Measurements from ENCODE around the gene PAQR5.

The PAQR5 gene

DNA sequence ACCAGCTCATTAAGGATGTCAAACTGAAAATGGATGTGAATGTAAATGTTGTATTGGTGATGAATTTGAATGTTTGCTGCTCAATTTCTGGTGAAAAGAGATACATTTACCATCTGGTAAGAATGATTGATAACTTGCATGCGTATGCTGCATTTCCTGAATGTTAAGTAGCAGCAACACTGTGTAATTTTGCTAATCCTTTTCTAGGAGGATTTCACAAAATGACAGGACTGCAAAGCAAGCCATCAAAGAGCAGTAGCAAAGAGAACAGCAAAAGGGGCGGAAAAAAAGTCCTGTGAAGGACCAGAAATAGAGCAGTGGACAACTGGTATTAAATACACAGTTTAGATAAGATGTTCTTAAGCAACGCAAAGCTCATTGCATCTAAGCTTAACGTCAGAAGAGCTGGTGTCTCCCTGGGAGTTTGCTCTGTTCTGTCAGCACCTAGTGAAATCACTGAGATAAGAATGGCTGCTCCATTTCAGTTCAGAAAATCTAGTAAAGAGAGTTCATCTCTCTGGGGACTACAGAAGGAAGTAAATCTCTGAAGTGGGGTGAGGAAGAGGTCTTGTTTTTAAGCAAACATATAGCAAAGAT, 23.5 kb upstream of the PAQR5 start:
- TF ChIP-seq CREB1 (IDR thresholded peaks at IDR 0.05; ENCODE audit: low read depth) (no peak), NFIC (IDR thresholded peaks at IDR 0.05) (no peak), TCF12 (IDR thresholded peaks at IDR 0.05; ENCODE audit: low read depth) (no peak), MAX (IDR thresholded peaks at IDR 0.05) (no peak), TAF1 (IDR thresholded peaks at IDR 0.05; ENCODE audit: low read depth) (no peak), YY1 (IDR thresholded peaks at IDR 0.05; ENCODE audit: low read depth) (no peak), FOXM1 (IDR thresholded peaks at IDR 0.05; ENCODE audit: borderline replicate concordance, low read depth) (no peak), TEAD4 (IDR thresholded peaks at IDR 0.05) (no peak), USF1 (IDR thresholded peaks at IDR 0.05) (no peak), RAD21 (IDR thresholded peaks at IDR 0.05; ENCODE audit: low read depth) (no peak), CEBPB (IDR thresholded peaks at IDR 0.05) (no peak)

DNA sequence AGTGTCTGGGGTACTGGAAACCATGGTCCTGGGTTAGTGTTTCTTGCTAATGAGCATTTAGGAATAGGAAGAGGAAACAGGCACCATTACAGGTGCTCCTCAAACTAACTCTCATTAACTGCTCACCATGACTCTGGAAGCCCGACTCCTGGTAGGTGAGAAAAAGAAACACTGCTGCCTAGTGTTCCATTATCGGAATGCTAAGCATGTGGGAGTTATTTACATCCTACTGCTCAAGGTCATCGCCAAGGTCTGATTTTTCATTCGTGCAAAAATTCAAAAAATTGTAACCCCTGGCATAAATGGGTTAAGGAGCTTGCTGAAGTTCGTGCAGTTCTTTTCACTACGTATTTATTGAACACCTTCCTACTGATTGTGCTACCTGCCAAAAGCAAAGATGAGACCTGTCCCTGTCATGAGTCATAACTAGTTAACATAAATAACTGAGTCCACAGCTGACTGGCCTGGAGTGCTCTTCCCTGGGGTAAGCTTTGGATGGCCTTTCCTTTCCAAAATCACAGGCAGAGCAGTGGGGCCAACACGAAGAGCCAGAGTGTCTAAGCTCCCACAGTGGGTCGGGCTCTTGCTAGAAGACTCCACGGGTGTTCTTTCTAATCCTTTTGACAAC, 22.7 kb upstream of the PAQR5 start:
- TF ChIP-seq NFIC (IDR thresholded peaks at IDR 0.05) (no peak), MAX (IDR thresholded peaks at IDR 0.05) (no peak), REST (IDR thresholded peaks at IDR 0.05; ENCODE audit: low read depth) (no peak), RAD21 (IDR thresholded peaks at IDR 0.05; ENCODE audit: low read depth) (no peak), YY1 (IDR thresholded peaks at IDR 0.05; ENCODE audit: low read depth) (no peak), USF1 (IDR thresholded peaks at IDR 0.05) (no peak), TCF12 (IDR thresholded peaks at IDR 0.05; ENCODE audit: low read depth) (no peak), EGR1 (IDR thresholded peaks at IDR 0.05) (no peak), CEBPB (IDR thresholded peaks at IDR 0.05) (no peak), EP300 (IDR thresholded peaks at IDR 0.05; ENCODE audit: borderline replicate concordance) (no peak), FOXM1 (IDR thresholded peaks at IDR 0.05; ENCODE audit: borderline replicate concordance, low read depth) (no peak), TAF1 (IDR thresholded peaks at IDR 0.05; ENCODE audit: low read depth) (no peak), ZBTB7A (IDR thresholded peaks at IDR 0.05; ENCODE audit: low read depth) (no peak)

- TF ChIP-seq MAX (IDR thresholded peaks at IDR 0.05) (no peak), ZBTB7A (IDR thresholded peaks at IDR 0.05; ENCODE audit: low read depth) (no peak), CEBPB (IDR thresholded peaks at IDR 0.05) (no peak), CREB1 (IDR thresholded peaks at IDR 0.05; ENCODE audit: low read depth) (no peak), TCF12 (IDR thresholded peaks at IDR 0.05; ENCODE audit: low read depth) (no peak), TAF1 (IDR thresholded peaks at IDR 0.05; ENCODE audit: low read depth) (no peak), YY1 (IDR thresholded peaks at IDR 0.05; ENCODE audit: low read depth) (no peak), TEAD4 (IDR thresholded peaks at IDR 0.05) (no peak), RAD21 (IDR thresholded peaks at IDR 0.05; ENCODE audit: low read depth) (no peak)
Measured at GRCh38 chr15:69277316-69277715, 21.4 kb upstream of the PAQR5 start.

GRCh38 chr15:69279636-69280035, 19.1 kb upstream of the PAQR5 start:
- TF ChIP-seq EP300 (IDR thresholded peaks at IDR 0.05; ENCODE audit: borderline replicate concordance), result no peak
- TF ChIP-seq TCF12 (IDR thresholded peaks at IDR 0.05; ENCODE audit: low read depth), result no peak
- no peak for TF ChIP-seq RAD21 (IDR thresholded peaks at IDR 0.05; ENCODE audit: low read depth)
- TF ChIP-seq CEBPB (IDR thresholded peaks at IDR 0.05), result no peak
- TF ChIP-seq YY1 (IDR thresholded peaks at IDR 0.05; ENCODE audit: low read depth), result no peak
- no peak for TF ChIP-seq TAF1 (IDR thresholded peaks at IDR 0.05; ENCODE audit: low read depth)
- TF ChIP-seq FOXM1 (IDR thresholded peaks at IDR 0.05; ENCODE audit: borderline replicate concordance, low read depth), result no peak
- no peak for TF ChIP-seq USF1 (IDR thresholded peaks at IDR 0.05)
- no peak for TF ChIP-seq EGR1 (IDR thresholded peaks at IDR 0.05)

DNA sequence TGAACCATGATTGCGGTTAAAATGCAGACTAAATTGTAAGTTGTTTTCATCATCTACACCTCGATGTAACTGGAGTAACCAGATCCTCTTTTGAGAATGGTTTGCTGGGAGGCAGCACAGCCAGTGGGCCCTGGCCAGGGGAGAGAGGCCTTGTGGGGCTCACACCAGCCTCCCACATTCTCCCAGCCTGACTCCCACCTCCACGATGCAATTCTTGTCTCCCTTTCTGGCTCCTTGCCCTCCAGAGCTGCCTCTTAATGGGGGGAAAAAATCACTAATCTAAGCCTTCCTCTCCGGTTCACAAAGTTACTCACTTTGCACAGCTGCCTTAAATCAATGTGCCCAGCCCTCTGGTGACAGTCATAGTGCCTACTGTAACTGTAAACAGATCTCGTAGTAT, 17.9 kb upstream of the PAQR5 start:
- TF ChIP-seq TEAD4 (IDR thresholded peaks at IDR 0.05) (no peak), USF1 (IDR thresholded peaks at IDR 0.05) (no peak), CEBPB (IDR thresholded peaks at IDR 0.05) (no peak), RAD21 (IDR thresholded peaks at IDR 0.05; ENCODE audit: low read depth) (no peak), FOXM1 (IDR thresholded peaks at IDR 0.05; ENCODE audit: borderline replicate concordance, low read depth) (no peak), MAX (IDR thresholded peaks at IDR 0.05) (no peak), YY1 (IDR thresholded peaks at IDR 0.05; ENCODE audit: low read depth) (no peak), EGR1 (IDR thresholded peaks at IDR 0.05) (no peak), CREB1 (IDR thresholded peaks at IDR 0.05; ENCODE audit: low read depth) (no peak), NFIC (IDR thresholded peaks at IDR 0.05) (no peak), REST (IDR thresholded peaks at IDR 0.05; ENCODE audit: low read depth) (no peak), EP300 (IDR thresholded peaks at IDR 0.05; ENCODE audit: borderline replicate concordance) (no peak), TAF1 (IDR thresholded peaks at IDR 0.05; ENCODE audit: low read depth) (no peak)
